Neural cell (in vitro differentiated cells): ENCODE data around the gene KRAS.

Experiments used
- CTCF ChIP-seq: fragments of 450-650 bp; IDR thresholded peaks from 2 replicates; pipeline ENCODE4 v1.5.1; 2014; ENCODE audit warnings: antibody characterized with exemption, mild to moderate bottlenecking, moderate library complexity; ENCODE audit not compliant: poor library complexity, severe bottlenecking
- EP300 ChIP-seq: fragments of 450-650 bp; conservative IDR thresholded peaks from 2 replicates; pipeline ENCODE4 v1.6.1; 2014; ENCODE audit warnings: antibody characterized with exemption, mild to moderate bottlenecking, moderate library complexity; ENCODE audit not compliant: poor library complexity, severe bottlenecking
- EZH2 ChIP-seq: fragments of 200-600, 300-800 bp; shearing (Covaris generic), sonication (generic); IDR thresholded peaks from 2 replicates; pipeline ENCODE4 v1.6.1; 2014; ENCODE audit warnings: antibody characterized with exemption, low read length, borderline replicate concordance, mild to moderate bottlenecking; ENCODE audit not compliant: insufficient read depth, poor library complexity, severe bottlenecking
- POLR2AphosphoS5 ChIP-seq: IDR thresholded peaks from 2 replicates; pipeline ENCODE4 v1.6.1; 2012
- REST ChIP-seq: IDR thresholded peaks from 2 replicates; pipeline ENCODE4 v1.6.1; 2012; ENCODE audit warnings: borderline replicate concordance
- SMC3 ChIP-seq: fragments of 450-650 bp; conservative IDR thresholded peaks from 2 replicates; pipeline ENCODE4 v1.6.1; 2014; ENCODE audit warnings: antibody characterized with exemption, mild to moderate bottlenecking, moderate library complexity; ENCODE audit not compliant: poor library complexity

GRCh38 chr12:25207846-25208245 lies 42.9 kb downstream of the KRAS start:
- no peak for TF ChIP-seq REST
- no peak for TF ChIP-seq CTCF
- no peak for TF ChIP-seq EZH2
- TF ChIP-seq POLR2AphosphoS5, result no peak
- no peak for TF ChIP-seq SMC3
- TF ChIP-seq EP300, result no peak
